Measurements from ENCODE around the gene SLC25A52.
"Not testable (repeated sequence)": the region's sequence is repeated elsewhere in the genome, so short reads cannot be mapped to it uniquely, and the experiment has no call there.

Gene SLC25A52

GRCh38 chr18:31740180-31740579 lies 20.5 kb downstream of the SLC25A52 start:
- no peak overlapping the region for H3K4me3 ChIP-seq (ENCODE audit: insufficient read length, low read depth)
- DNase-seq (ENCODE audit: low read depth, low spot score): no peak
- H3K27me3 ChIP-seq (ENCODE audit: insufficient read depth, insufficient read length): no peaks in the 10 kb centered on the region
- H3K9ac ChIP-seq (ENCODE audit: insufficient read length, low read depth): no peak overlapping the region
- no peaks in the 10 kb centered on the region for H3K36me3 ChIP-seq (ENCODE audit: insufficient read depth, insufficient read length, low read length)
- no peak for TF ChIP-seq ZNF274 (IDR thresholded peaks at IDR 0.05; ENCODE audit: low read depth, low read length)
- no peak for TF ChIP-seq YY1 (IDR thresholded peaks at IDR 0.05; ENCODE audit: insufficient read depth, insufficient read length)
- no peak for TF ChIP-seq SUZ12 (IDR thresholded peaks at IDR 0.05; ENCODE audit: extremely low read depth, insufficient read depth, insufficient read length)
- peaks cover 38% of the 10 kb centered on the region for H3K9me3 ChIP-seq (ENCODE audit: insufficient read depth, low read length)
- no peaks in the 10 kb centered on the region for H3K4me1 ChIP-seq (ENCODE audit: insufficient read depth, insufficient read length)

DNA sequence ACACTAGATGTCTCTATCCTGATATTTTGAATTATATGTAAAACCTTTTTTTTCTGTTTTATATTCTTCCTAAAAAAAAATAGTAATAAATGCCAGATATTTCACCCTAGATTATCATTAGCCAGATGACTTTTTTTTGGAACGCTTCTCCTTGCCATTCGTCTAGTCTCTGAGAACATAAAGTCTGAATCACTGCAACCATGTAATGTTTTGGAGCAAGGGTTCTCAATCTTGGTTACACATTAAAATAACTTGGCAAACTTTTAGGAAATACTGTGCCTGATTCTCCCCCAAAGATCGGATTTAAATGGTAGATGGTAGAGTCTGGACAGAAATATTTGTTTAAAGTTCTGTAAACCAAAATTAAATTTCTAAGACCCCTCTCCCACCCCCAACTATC lies 21.0 kb downstream of the SLC25A52 start:
- Histone ChIP-seq H3K9ac (ENCODE audit: insufficient read length, low read depth) (no peak overlapping the region), H3K9me3 (ENCODE audit: insufficient read depth, low read length) (peaks cover 38% of the 10 kb centered on the region), H3K4me3 (ENCODE audit: insufficient read length, low read depth) (no peak overlapping the region), H3K27me3 (ENCODE audit: insufficient read depth, insufficient read length) (no peaks in the 10 kb centered on the region), H3K36me3 (ENCODE audit: insufficient read depth, insufficient read length, low read length) (no peaks in the 10 kb centered on the region), H3K4me1 (ENCODE audit: insufficient read depth, insufficient read length) (no peaks in the 10 kb centered on the region)
- no peak for DNase-seq (ENCODE audit: low read depth, low spot score)
- TF ChIP-seq ZNF274 (IDR thresholded peaks at IDR 0.05; ENCODE audit: low read depth, low read length) (no peak), SUZ12 (IDR thresholded peaks at IDR 0.05; ENCODE audit: extremely low read depth, insufficient read depth, insufficient read length) (no peak)

- no peak for DNase-seq (ENCODE audit: low read depth, low spot score)
- no peak for TF ChIP-seq SUZ12 (IDR thresholded peaks at IDR 0.05; ENCODE audit: extremely low read depth, insufficient read depth, insufficient read length)
- TF ChIP-seq ZNF274 (IDR thresholded peaks at IDR 0.05; ENCODE audit: low read depth, low read length): no peak
- no peak for TF ChIP-seq YY1 (IDR thresholded peaks at IDR 0.05; ENCODE audit: insufficient read depth, insufficient read length)
- no peak overlapping the region for H3K4me3 ChIP-seq (ENCODE audit: insufficient read length, low read depth)
- H3K27me3 ChIP-seq (ENCODE audit: insufficient read depth, insufficient read length): no peaks in the 10 kb centered on the region
- no peaks in the 10 kb centered on the region for H3K36me3 ChIP-seq (ENCODE audit: insufficient read depth, insufficient read length, low read length)
- H3K4me1 ChIP-seq (ENCODE audit: insufficient read depth, insufficient read length): no peaks in the 10 kb centered on the region
- peaks cover 38% of the 10 kb centered on the region for H3K9me3 ChIP-seq (ENCODE audit: insufficient read depth, low read length)
- H3K9ac ChIP-seq (ENCODE audit: insufficient read length, low read depth): no peak overlapping the region
Measured at GRCh38 chr18:31738460-31739407, 21.9 kb downstream of the SLC25A52 start.

DNA sequence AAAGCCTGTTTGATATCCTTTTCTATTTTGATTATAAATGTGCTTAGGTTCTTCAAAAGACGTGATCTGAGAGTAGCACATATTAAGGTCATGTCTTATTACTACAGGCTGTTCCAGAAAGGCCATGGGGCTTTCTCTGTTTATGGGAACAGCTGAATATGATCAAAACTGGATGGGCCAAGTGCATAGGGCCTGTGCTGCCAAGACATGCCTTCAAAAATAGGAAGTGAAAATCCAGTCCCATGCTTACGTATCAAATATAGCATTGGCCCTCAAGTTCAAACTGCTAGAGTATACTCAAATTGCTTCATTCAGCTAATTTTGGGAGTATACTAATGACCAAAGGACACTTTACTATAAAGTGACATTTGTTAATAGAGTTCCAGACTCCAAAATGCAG lies 24.1 kb downstream of the SLC25A52 start:
- no peaks in the 10 kb centered on the region for H3K36me3 ChIP-seq (ENCODE audit: insufficient read depth, insufficient read length, low read length)
- H3K4me3 ChIP-seq (ENCODE audit: insufficient read length, low read depth): no peak overlapping the region
- no peak for DNase-seq (ENCODE audit: low read depth, low spot score)
- peaks cover 28% of the 10 kb centered on the region for H3K9me3 ChIP-seq (ENCODE audit: insufficient read depth, low read length)
- TF ChIP-seq ZNF274 (IDR thresholded peaks at IDR 0.05; ENCODE audit: low read depth, low read length) (no peak), SUZ12 (IDR thresholded peaks at IDR 0.05; ENCODE audit: extremely low read depth, insufficient read depth, insufficient read length) (no peak), YY1 (IDR thresholded peaks at IDR 0.05; ENCODE audit: insufficient read depth, insufficient read length) (no peak)
- no peaks in the 10 kb centered on the region for H3K27me3 ChIP-seq (ENCODE audit: insufficient read depth, insufficient read length)
- H3K9ac ChIP-seq (ENCODE audit: insufficient read length, low read depth): no peak overlapping the region
- H3K4me1 ChIP-seq (ENCODE audit: insufficient read depth, insufficient read length): no peaks in the 10 kb centered on the region

DNA sequence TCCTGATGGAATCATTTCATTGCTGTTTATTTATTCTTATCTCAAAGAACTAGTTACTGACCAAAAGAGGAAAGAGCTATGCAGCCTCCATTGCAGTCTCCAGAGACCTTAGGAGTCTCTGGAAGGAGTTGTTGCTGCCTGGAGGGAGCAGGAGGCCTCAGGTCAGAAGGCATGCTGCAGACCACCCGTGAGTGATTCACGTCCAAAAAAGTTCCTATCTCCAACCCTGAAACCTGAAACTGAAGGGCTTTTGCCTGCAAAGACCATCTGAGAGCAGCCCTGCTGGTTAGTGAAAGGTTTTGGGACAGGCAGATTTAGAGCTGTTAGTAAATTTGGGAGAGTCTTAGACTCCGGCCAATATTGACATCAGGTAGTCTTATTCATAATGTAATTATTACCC lies 29.1 kb downstream of the SLC25A52 start:
- Histone ChIP-seq H3K9me3 (ENCODE audit: insufficient read depth, low read length) (no peaks in the 10 kb centered on the region), H3K4me3 (ENCODE audit: insufficient read length, low read depth) (no peak overlapping the region), H3K4me1 (ENCODE audit: insufficient read depth, insufficient read length) (no peaks in the 10 kb centered on the region), H3K9ac (ENCODE audit: insufficient read length, low read depth) (no peak overlapping the region), H3K27me3 (ENCODE audit: insufficient read depth, insufficient read length) (no peaks in the 10 kb centered on the region), H3K36me3 (ENCODE audit: insufficient read depth, insufficient read length, low read length) (no peaks in the 10 kb centered on the region)
- no peak for DNase-seq (ENCODE audit: low read depth, low spot score)
- TF ChIP-seq ZNF274 (IDR thresholded peaks at IDR 0.05; ENCODE audit: low read depth, low read length): no peak
- no peak for TF ChIP-seq YY1 (IDR thresholded peaks at IDR 0.05; ENCODE audit: insufficient read depth, insufficient read length)
- TF ChIP-seq SUZ12 (IDR thresholded peaks at IDR 0.05; ENCODE audit: extremely low read depth, insufficient read depth, insufficient read length): no peak

DNA sequence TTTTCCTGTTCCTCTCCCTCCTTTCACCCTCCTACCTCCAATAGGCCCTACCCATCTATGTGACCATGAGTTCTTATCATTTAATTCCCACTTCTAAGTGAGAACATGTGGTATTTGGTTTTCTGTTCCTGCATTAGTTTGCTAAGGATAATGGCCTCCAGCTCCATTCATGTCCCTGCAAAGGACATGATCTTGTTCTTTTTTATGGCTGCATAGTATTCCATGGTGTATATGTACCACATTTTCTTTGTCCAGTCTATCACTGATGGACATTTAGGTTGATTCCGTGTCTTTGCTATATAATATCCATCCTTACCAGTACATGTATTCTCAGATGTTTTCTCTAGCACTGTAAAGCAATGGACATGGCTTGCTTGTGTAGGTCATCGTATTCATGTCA lies 31.5 kb downstream of the SLC25A52 start:
- not testable (repeated sequence) for H3K9me3 ChIP-seq (ENCODE audit: insufficient read depth, low read length); H3K4me1 ChIP-seq (ENCODE audit: insufficient read depth, insufficient read length); H3K4me3 ChIP-seq (ENCODE audit: insufficient read length, low read depth); H3K36me3 ChIP-seq (ENCODE audit: insufficient read depth, insufficient read length, low read length); H3K27me3 ChIP-seq (ENCODE audit: insufficient read depth, insufficient read length); DNase-seq (ENCODE audit: low read depth, low spot score); H3K9ac ChIP-seq (ENCODE audit: insufficient read length, low read depth)

GRCh38 chr18:31723990-31724711 lies 36.5 kb downstream of the SLC25A52 start:
- Histone ChIP-seq H3K9ac (ENCODE audit: insufficient read length, low read depth) (no peak overlapping the region), H3K36me3 (ENCODE audit: insufficient read depth, insufficient read length, low read length) (no peaks in the 10 kb centered on the region), H3K9me3 (ENCODE audit: insufficient read depth, low read length) (peaks cover 3% of the 10 kb centered on the region), H3K4me1 (ENCODE audit: insufficient read depth, insufficient read length) (no peaks in the 10 kb centered on the region), H3K4me3 (ENCODE audit: insufficient read length, low read depth) (no peak overlapping the region), H3K27me3 (ENCODE audit: insufficient read depth, insufficient read length) (no peaks in the 10 kb centered on the region)
- TF ChIP-seq SUZ12 (IDR thresholded peaks at IDR 0.05; ENCODE audit: extremely low read depth, insufficient read depth, insufficient read length) (no peak), ZNF274 (IDR thresholded peaks at IDR 0.05; ENCODE audit: low read depth, low read length) (no peak), YY1 (IDR thresholded peaks at IDR 0.05; ENCODE audit: insufficient read depth, insufficient read length) (no peak)
- DNase-seq (ENCODE audit: low read depth, low spot score): no peak
